Heart left ventricle (tissue), 16 donors: ENCODE data around the gene SCO1. TPM values are rescaled to one million over a fixed set of nuclear protein-coding genes. Genes with fewer than 3 reads are reported as not detected.

Experiments
- ATAC-seq, 4 donors: fragments of 200-7000 bp; cut with Tn5 transposase; one replicate each; pipeline ENCODE4 v1.9.1; 2020 to 2022; ENCODE audit warnings: moderate library complexity in 4 of 4, mild to moderate bottlenecking in 3 of 4, moderate number of reproducible peaks in 1 of 4
- DNase-seq, 5 donors: peaks; one replicate each; pipeline ENCODE4 v3.0.0-alpha.2; 2020
- H3K27ac ChIP-seq, 12 donors: fragments of 200-600 bp; sonication (generic) in 4 of 12; one replicate each; pipeline versions ENCODE4 v1.5.0 to v1.8.0; 2016 to 2022; ENCODE audit warnings: mild to moderate bottlenecking in 2 of 12
- H3K27me3 ChIP-seq, 9 donors: fragments of 200-600 bp; sonication (generic) in 2 of 9; one replicate each; pipeline versions ENCODE4 v1.5.1 to v1.8.0; 2016 to 2022; ENCODE audit warnings: mild to moderate bottlenecking in 3 of 9
- H3K36me3 ChIP-seq, 9 donors: fragments of 200-600 bp; sonication (generic) in 2 of 9; one replicate each; pipeline versions ENCODE4 v1.5.0 to v1.8.0; 2018 to 2022; ENCODE audit warnings: mild to moderate bottlenecking in 2 of 9
- H3K4me1 ChIP-seq, 12 donors: fragments of 200-600 bp; sonication (generic) in 4 of 12; one replicate each; pipeline versions ENCODE4 v1.5.0 to v1.8.0; 2016 to 2022; ENCODE audit warnings: mild to moderate bottlenecking in 3 of 12
- H3K4me3 ChIP-seq, 12 donors: fragments of 200-600 bp; sonication (generic) in 4 of 12; one replicate each; pipeline versions ENCODE4 v1.5.0 to v1.8.0; 2017 to 2022; ENCODE audit warnings: mild to moderate bottlenecking in 9 of 12, moderate library complexity in 4 of 12
- H3K9me3 ChIP-seq, 12 donors: fragments of 200-600 bp; sonication (generic) in 4 of 12; one replicate each; pipeline versions ENCODE4 v1.5.0 to v1.8.0; 2016 to 2022; ENCODE audit warnings: mild to moderate bottlenecking in 1 of 12
- CTCF ChIP-seq, 12 donors: fragments of 200-600 bp; sonication (generic) in 4 of 12; IDR thresholded peaks; one replicate each; pipeline versions ENCODE4 v1.5.0 to v1.8.0; 2018 to 2022; ENCODE audit warnings: antibody characterized with exemption in 12 of 12, mild to moderate bottlenecking in 5 of 12
- POLR2A ChIP-seq, 2 donors: fragments of 450-650 bp; IDR thresholded peaks; one replicate each; pipeline ENCODE4 v1.6.1; 2017; ENCODE audit warnings: antibody characterized with exemption in 2 of 2, mild to moderate bottlenecking in 2 of 2, moderate library complexity in 2 of 2
- WGBS, 4 donors: extraction: QIAGEN DNeasy Blood & Tissue Kit in 2 of 4; methylation state at CpG; one replicate each; pipeline versions ENCODE4 v1.1.5 to v1.1.7; 2013 to 2018; 5-methylcytosine and 5-hydroxymethylcytosine counted together
- intact Hi-C, 10 donors: fragments of 100-400 bp; cut with DNase I; formaldehyde crosslinking; loops; one replicate each; pipeline versions ENCODE4 v1.11.1 to v1.14.2; 2022
- polyA plus RNA-seq, 2 donors: library from polyadenylated mRNA; stranded (reverse); fragments of 200-250 nt; gene quantifications; one replicate each; pipeline ENCODE4 v1.2.3, GENCODE V29; 2013
- total RNA-seq, 9 donors: library from RNA; depleted of rRNA in 2 of 9; stranded (reverse); fragments of >200 nt in 2 of 9; fragmentation: NEBNext Ultra II Directional in 3 of 9; extraction: Animal tissue kit (Norgen Biotek cat#: 25700) in 3 of 9; gene quantifications; one replicate each; pipeline versions ENCODE4 v1.1.0 to v1.2.4, GENCODE V29; 2016 to 2023
- donor health status: ischemic (EF 13 %, LVEDD 7.1; RV severe dilation, severe dysfunction).
- donor health status: healthy with polysubstance abuse.
- donor health status: DM: no; HTN: yes; CAD: no.
- donor health status: DM: no; HTN: no; CAD: no.
- donor health status: ischemic (EF 25% LVEDD 6.9; RV normal size, moderate dysfunction).
- donor health status: ischemic (EF 25% LVEDD 5.7; RV mildly dilated, moderate dysfunction).
- donor health status: healthy.
- donor health status: DM: yes; HTN: yes; CAD: no.
- donor health status: ischemic (EF 35%, LVEDD 5.7; RV mildly dilated, moderate dysfunction).
- donor health status: nonischemic (EF 11% LVEDD 7.7; RV severe dilation, severe dysfunction).
- donor health status: DM: yes; HTN: yes; CAD: no.
- donor health status: PGD.
- donor health status: ischemic (EF 29% LVEDD 5.4; RV normal size, mild dysfunction).
- donor health status: nonischemic (EF 23%, LVEDD 6.1; RV moderate dilation, normal function).

SCO1 gene
- total and polyA plus RNA-seq, 11 donors: 9.2 to 53.4 (median 31.4) TPM

- 90 to 93% (median 92%) methylated on average over 15 of the region's 15 CpGs for WGBS, 4 donors
- no peak for ATAC-seq
- no peak overlapping the region for H3K4me3 ChIP-seq
- H3K27me3 ChIP-seq: no peaks in the 10 kb centered on the region
- H3K36me3 ChIP-seq: peaks cover 0 to 25% (median 12%) of the 10 kb centered on the region in 9 donors
- H3K27ac ChIP-seq: no peak overlapping the region
- intact Hi-C loops: no loop called here
- H3K9me3 ChIP-seq: no peaks in the 10 kb centered on the region
- DNase-seq: no peak
- TF ChIP-seq POLR2A (IDR thresholded peaks at IDR 0.05) (no peak), CTCF (IDR thresholded peaks at IDR 0.05) (no peak)
- no peaks in the 10 kb centered on the region for H3K4me1 ChIP-seq
These were observed 63.5 kb downstream of the SCO1 start for GRCh38 chr17:10633738-10634379.

GRCh38 chr17:10631701-10632100 lies 65.6 kb downstream of the SCO1 start:
- H3K4me3 ChIP-seq: no peak overlapping the region
- H3K27ac ChIP-seq: no peak overlapping the region
- ATAC-seq: no peak
- no peaks in the 10 kb centered on the region for H3K4me1 ChIP-seq
- 87 to 95% (median 92%) methylated on average over 13 to 15 of the region's 15 CpGs for WGBS, 4 donors
- no peak for TF ChIP-seq CTCF (IDR thresholded peaks at IDR 0.05)
- TF ChIP-seq POLR2A (IDR thresholded peaks at IDR 0.05): no peak
- no peaks in the 10 kb centered on the region for H3K27me3 ChIP-seq
- no peak for DNase-seq
- intact Hi-C loops: no loop called here
- H3K36me3 ChIP-seq: peaks cover 0 to 18% (median 4%) of the 10 kb centered on the region in 9 donors
- no peaks in the 10 kb centered on the region for H3K9me3 ChIP-seq

- WGBS, 4 donors: 48 to 53% (median 52%) methylated on average over 17 to 18 of the region's 18 CpGs
- H3K27me3 ChIP-seq: no peaks in the 10 kb centered on the region
- ATAC-seq: no peak
These were observed 66.2 kb downstream of the SCO1 start for GRCh38 chr17:10631048-10631700.

More at GRCh38 chr17:10631048-10631700, 66.2 kb downstream of the SCO1 start:
- H3K36me3 ChIP-seq: peaks cover 0 to 18% (median 4%) of the 10 kb centered on the region in 9 donors
- no peak for DNase-seq
- no peak overlapping the region for H3K27ac ChIP-seq
- no peaks in the 10 kb centered on the region for H3K4me1 ChIP-seq
- H3K9me3 ChIP-seq: no peaks in the 10 kb centered on the region
- no peak for TF ChIP-seq POLR2A (IDR thresholded peaks at IDR 0.05)
- TF ChIP-seq CTCF (IDR thresholded peaks at IDR 0.05): peak; percentile 29 to 78 (median 66)
- intact Hi-C loops: no loop called here
- no peak overlapping the region for H3K4me3 ChIP-seq
